ENCODE results near the gene ZNF296. TPM values are rescaled to one million over a fixed set of nuclear protein-coding genes. Genes with fewer than 3 reads are reported as not detected.

The ZNF296 gene
- total RNA-seq, 1 donor from 2014 or later: 2.3 TPM

DNA sequence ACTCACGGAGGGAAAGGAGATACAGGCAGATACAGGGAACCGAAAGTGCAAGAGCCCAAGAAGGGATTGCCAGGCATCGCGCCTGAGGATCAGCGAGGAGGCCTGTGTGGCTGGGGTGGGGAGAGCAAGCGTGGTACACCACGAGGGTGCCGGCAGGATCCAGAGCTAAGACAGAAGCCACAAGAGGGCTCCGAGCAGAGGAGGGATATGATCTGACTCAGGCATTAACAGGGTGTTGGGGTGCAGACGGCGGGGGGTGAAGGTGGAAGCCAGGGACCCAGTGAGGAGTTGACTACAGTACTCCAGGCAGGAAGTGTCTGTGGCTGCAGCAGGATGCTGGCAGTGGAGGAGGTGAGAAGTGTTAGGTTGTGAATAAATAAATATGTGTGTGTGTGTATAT, 11.3 kb upstream of the ZNF296 start:
- no peak for DNase-seq (ENCODE audit: low spot score)

DNA sequence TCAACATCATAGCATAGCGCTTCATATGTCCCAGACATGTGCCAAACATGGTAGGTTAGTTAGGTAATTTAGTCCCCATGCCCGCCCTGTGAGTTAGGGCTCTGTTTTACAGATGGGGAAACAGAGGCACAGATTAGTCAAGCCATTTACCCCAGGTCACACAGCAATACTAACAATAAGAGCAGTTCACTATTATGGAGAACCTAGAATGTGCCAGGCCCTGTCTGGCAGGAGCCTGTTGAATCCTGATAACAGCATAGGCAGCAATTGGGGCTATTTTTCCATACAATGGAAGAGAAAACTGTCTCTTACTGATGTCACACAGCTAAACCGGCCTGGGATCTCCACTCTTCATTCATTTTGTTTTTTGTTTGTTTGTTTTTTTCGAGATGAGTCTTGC, 10.2 kb upstream of the ZNF296 start:
- DNase-seq (ENCODE audit: low spot score): no peak

DNA sequence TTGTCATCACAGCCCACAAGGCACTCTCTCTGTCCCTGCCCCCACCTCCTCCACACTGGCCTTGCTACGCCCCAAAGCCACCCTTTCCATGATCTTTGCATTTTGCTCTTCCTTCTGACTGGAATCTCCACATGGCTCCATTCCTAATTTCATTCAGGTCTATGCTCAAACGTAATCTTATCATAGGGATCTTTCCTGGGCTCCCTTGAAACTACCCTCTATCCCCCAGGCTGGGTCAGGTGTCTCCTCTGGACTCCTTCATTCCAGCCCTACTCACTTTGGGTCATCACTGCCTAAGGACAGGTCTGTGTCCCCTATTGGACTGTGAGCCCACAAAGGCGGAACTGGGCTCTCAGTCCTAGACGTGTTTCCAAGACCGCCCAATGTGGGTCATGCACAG, 5.9 kb upstream of the ZNF296 start:
- no peak for DNase-seq (ENCODE audit: low spot score)

DNA sequence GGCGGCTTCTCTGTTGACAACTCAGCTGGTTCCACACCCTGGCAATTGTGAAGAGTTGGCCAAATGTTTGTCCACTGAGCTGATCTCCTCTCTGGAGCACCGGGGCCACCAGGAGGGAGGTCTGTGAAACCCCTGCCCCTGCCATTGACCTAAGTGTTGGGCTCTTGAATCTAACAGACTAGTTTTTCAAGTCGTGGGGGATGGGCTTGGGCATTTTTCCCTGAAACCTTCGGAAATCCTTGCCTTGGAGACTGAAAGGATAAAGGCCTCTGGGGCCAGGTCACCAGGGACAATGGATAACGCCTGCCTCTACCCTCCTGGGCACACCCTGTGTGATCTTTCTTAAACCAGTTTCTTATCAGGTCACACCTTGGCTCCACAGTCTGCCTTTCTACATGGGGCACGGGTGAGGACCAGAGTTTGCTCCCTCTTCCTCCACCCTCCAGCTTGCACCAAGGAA, 3.7 kb upstream of the ZNF296 start:
- DNase-seq (ENCODE audit: low spot score): no peak

DNA sequence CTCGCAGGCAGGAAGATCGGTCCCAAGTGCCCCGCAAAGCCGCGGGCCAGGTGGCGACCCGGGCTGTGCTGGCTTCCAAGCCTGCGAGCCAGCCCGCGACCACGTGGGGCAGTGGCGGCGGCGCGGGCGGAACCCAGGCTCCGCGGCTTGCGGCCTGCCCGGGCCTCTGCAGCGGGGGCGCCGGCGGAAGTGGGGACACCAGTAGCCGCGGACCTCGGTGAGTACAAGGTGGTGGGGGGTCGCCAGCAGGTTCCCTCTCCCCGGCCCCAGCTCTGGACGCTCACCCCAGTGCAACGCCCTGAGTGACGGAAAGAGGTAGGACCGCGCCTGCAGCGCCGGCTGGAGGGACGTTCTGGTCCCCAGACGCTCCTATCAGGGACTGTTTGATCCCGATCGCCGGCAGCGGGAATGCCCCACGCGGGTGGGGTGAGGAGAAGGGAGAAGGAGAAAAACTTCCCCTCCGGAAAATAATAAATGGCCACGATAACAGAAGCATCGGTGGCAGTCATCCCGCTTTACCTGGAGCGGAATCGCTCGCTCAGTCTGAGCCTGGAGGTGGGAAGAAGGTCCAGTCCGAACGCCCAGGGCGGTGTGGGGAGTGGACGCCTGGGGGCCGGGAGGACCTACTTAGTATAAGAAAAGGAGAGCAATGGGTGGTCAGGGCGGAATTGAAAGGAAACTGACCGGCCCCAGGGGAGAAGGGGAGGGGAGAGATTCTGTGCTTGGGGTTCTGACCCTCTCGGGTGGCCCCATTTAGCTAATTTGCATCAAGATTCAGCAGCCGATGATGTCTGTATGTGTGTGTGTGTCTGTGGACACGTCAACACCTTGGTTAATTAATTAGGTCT, 3.0 kb upstream of the ZNF296 start, which contains the start of gene GEMIN7:
Gene GEMIN7 (plus strand): TSS at position 198 of the 848 bp plus-strand sequence. CDS start 10,855 bp downstream, outside the sequence.
- DNase-seq (ENCODE audit: low spot score): peak; percentile 65

DNA sequence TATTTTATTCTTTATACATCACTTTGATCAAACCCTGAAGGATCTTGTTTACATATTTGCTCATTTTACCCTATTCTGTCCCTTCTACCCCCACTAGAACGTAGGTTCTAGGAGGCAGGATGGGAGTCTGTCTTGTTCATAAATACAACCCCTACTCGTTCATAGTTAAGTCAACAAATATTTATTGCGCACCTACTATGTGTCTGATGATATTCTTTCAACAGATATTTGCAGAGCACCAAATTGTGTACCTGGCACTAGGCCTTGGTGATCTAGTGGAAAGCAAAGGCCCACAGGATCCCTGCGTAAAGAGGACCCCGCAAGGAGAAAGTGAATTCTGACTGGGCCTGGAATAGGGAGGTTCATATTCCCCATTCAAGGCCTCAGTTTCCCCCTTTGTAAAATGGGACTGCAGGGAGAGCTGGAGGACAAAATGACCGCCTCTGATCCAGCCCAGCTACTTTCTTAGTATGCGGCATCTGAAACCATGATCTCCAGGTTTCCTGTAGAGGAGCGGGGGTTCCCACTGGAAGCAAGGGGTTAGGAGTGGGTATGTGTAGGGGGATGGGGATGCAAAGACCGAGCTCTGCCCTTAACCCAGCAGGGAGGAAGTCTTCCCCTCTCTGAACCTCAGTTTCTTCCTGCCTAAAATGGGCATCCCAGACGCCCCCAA, 2.2 kb upstream of the ZNF296 start:
- DNase-seq (ENCODE audit: low spot score): no peak

DNA sequence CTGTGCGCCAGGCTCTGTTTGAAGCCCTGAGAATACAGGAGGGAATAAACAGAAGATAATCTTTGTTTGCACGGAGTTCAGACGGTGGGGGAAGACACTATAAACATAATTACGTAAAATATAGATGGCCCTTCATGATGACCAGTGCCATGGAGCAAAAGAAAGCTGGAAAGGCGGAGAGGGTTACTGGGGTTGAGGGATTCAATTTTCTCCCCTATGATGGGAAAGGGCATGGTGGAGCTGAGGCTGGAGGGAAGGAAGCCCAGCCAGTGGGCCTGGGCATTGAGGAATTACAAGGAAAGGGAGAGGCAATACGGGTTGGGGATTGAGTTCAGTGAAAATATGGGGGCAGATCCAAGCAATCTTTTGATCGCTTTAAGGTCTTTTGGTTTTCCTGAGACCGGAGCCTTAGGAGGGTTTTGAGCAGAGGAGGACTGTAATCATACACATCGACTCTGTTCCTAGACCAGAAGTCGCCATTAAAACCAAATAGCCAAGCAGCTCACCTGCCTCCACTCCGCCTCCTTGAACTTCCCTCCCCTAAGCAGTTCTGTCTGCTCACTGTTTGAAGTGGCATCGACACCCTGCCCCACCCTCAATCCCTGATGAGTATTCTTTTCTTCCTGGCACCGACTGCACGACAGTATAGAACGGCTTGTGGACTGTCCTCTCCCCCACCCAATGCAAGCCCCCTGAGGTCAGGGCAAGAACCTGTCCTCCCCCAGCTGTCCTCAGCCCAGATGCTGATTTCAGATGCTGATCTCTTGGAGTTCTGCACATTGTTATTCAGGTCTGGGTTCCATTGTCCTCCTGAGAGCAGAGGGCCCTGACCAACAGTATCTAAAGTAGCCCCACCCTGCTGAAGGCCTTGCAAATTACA, 813 bp upstream of the ZNF296 start:
- no peak for DNase-seq (ENCODE audit: low spot score)

DNA sequence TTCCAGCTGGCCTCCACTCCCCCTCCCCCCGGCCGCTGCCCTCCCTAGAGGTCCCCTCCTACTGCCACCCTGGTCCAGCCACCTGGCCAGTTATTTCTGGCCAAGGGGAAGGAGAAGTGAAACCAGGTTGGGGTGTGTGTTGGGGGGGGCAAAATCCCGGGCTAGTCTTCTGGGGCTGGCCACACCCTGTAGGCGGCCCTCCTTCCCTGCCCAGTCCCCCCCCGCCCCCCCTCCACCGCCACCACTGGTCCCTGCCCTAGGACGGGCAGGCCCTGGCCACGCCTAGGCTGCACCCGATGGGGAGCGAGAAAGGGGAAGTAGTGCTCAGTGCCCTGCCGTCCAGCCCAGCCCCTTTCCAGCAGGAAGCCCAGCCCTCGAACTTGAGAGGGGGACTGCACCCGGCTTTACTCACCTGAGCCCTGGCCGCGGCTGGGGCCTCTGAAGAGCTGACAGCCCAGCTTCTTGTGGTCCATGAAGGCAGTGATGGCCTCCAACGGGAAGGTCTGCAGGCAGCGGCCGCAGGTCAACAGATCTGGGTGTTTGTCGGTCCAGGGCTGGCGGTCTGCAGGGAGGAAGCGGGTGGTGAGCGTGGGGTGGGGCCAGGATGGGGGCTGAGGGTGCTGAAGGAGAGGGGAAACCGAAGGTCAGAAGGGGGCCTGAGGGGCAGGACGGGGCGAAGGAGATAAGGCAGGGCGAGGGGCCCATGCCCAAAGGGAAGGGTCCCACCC, 813 bp downstream of the ZNF296 start:
- DNase-seq (ENCODE audit: low spot score): peak; percentile 70

DNA sequence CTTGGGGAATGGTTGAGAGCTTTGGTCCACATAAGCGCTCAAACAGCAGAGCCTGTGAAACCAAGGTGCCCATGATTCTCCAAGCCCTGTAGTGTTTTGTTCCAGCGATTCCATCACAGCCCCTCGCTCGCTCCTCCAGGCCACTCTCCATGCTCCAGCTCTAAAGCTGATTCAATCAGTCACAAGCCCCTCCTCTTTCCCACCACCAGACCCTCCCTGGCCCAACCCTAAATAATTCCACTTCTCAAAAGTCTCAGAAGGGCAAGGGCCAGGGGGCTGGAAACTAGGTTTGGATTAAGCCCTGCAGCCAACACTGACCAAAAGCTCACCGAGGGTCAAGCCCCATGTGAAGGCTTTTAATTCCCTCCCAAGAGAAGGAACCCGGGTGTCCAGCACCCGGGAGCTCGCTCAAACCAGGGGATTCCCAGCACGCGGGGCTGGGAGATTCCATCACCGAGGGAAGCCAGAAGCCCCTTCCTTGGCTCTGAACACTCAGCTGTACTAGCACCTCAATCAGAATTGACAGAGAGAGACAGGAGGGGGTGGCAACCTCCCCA, 1.5 kb downstream of the ZNF296 start:
- no peak for DNase-seq (ENCODE audit: low spot score)

DNA sequence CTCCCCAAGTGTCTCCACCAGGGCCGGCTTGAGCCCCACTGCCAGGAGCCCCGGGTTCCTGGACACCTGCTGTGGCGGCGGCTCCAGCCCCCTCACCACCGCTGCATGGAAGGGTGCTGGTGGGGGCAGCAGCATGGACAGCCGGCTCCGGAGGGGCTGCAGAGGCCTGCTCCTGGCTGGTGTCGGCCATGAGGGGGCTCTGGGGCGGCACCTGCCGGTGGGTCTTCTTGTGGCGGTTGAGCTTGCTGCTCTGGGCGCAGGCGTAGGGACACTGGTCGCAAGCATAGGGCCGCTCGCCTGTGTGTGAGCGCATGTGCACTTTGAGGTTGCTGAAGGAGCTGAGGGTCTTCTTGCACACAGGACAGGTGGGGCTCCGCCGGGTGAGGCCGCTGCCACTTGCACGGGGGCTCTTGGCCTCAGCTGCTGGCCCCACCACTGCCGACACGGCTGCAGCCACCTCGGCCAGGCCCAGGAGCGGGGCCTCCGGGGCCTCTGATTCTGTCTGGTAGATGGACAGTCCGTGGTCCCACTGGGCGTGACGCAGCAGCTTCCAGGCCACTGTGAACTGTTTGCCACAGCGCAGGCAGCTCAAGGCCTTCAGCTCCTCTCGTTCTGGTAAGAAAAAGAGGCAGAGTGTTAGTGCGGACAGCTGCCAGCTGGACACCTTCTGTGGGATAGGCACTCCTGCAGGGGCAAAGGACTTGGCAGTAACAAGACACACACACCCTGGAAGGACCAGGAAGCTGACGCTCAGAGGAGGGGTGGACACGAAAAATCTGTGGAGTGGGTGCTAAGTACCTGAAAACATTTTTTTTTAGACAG, 4.1 kb downstream of the ZNF296 start:
- no peak for DNase-seq (ENCODE audit: low spot score)

DNA sequence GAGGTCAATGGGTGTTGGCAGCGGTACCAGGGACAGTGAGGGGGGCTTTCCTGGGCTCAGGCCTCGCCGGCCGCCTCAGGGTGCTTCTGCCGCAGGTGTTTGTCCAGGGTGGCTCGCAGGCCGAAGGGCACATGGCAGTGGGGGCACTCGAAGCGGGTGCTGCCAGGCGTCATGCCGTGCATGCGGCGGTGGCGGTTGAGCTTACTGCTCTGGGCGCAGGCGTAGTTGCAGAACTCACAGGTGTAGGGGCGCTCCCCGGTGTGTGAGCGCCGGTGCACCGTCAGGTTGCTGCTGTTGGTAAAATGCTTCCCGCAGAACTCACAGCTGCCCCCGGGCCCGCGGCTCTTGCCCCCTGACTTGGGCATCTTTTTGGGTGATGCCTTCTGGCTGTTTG, 4.7 kb downstream of the ZNF296 start:
- no peak for DNase-seq (ENCODE audit: low spot score)

DNA sequence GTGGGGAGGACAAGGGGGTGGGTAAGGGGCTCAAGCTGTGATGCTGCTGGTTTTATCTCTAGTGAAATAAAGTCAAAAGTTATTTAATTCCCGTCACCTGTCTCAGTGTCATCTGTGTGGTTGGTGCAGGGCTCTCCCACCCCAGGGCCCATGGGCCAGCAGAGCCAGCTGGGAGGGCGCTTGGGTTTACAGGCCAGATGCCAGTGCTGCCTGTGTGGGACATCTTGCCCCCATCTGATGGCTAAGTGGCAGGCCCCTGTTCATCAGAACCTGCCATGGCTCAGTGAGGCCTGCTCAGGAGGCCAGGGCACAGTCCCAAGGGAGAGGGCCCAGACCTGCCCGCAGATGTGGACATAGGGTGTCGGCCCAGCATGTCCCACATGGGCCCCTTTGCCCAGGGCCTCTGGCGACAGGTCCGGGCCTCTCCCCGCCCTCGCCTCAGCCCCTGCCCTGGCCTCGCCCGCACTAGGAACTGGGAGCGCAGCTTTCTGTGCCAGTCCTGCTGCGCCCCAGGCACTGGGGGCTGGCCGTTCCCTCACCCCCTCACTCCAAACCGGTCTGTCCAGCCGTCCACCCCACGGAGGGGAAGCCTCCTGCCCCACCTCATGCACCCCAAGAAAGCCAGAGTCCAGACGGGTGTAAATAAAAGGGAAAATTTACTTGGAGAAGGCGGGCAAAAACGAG, 5.3 kb downstream of the ZNF296 start:
- DNase-seq (ENCODE audit: low spot score): no peak

DNA sequence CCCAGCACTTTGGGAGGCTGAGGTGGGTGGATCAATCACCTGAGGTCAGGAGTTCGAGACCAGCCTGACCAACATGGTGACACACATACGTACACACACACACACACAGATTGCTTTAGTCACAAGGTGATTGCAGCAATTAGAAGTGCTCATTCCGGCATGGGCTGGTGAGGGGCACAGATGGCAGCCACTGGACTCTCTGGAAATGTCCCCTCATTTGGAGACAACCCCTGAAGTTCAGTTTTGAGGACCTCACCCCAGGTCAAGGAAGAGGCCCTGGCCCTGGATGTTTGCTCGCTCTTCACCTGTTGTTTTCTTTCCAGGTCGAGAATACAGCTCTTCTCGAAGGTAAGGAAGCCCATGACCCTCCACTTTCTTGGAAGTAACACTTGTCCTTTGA, 6.1 kb downstream of the ZNF296 start:
- DNase-seq (ENCODE audit: low spot score): no peak

DNA sequence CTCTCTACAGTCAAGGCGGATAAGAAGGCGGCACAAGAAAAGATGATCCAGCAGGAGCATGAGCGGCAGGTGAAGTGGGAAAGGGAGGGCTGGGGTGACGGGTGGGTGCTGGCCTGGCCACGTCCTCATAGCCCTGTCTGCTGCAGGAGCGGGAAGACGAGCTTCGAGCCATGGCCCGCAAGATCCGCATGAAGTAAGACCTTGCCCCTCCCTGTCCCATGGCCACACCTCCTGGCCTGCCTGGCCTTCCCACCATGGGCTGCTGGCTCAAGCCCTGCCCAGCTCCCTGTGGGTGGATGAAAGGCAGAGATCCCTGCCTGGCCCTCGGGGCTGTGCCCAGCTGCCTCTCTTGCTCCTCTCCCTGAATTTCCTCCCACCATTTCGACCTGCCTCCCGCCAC, 7.2 kb downstream of the ZNF296 start:
- no peak for DNase-seq (ENCODE audit: low spot score)

DNA sequence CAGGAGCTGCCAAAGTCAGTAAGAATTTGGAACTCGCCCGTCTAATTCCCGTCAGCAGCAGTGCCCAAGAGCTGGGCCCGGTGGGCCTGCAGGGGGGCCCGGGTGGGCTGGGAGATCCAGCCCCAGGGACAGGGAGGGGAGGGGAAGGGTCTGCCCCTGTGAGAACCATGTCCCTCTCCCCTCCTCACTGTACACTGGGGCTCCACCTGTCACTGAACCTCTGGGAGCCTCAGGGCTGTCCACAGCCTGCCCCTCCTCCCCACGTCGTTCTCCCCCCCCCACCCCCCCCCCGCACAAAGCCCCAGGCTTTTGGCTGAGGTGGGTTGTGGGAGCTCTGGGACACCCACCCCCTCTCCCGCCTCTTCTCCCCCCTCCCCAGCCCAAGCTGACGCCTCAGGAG, 8.2 kb downstream of the ZNF296 start:
- no peak for DNase-seq (ENCODE audit: low spot score)

DNA sequence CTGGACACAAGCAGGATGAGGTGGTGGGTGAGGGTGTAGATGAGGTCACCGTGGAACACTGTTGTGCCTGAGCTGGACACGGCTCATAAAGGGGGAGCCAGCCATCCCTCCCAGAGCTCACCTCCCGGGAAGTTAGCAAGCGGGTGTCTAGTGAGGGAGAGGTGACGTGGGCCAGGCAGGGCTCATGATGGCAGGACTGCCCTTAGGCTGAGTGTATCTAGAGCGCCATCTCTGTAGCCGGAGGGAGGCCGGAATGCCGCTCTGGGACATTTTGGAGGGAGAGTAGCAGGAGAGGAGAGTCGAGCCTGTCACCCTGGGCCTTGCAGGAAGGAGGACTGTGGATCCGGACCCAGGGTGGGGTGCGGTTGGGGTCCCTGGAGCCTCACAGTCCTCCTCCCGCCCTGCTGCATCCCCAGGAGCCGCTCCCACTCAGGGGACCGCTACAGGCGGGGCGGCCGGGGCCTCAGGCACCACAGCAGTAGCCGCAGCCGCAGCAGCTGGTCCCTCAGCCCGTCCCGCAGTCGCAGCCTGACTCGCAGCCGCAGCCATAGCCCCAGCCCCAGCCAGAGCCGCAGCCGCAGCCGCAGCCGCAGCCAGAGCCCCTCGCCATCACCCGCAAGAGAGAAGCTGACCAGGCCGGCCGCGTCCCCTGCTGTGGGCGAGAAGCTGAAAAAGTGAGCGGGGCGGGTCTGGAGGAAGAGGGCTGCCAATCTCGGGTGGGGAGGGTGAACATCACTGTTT, 9.2 kb downstream of the ZNF296 start:
- DNase-seq (ENCODE audit: low spot score): no peak

DNA sequence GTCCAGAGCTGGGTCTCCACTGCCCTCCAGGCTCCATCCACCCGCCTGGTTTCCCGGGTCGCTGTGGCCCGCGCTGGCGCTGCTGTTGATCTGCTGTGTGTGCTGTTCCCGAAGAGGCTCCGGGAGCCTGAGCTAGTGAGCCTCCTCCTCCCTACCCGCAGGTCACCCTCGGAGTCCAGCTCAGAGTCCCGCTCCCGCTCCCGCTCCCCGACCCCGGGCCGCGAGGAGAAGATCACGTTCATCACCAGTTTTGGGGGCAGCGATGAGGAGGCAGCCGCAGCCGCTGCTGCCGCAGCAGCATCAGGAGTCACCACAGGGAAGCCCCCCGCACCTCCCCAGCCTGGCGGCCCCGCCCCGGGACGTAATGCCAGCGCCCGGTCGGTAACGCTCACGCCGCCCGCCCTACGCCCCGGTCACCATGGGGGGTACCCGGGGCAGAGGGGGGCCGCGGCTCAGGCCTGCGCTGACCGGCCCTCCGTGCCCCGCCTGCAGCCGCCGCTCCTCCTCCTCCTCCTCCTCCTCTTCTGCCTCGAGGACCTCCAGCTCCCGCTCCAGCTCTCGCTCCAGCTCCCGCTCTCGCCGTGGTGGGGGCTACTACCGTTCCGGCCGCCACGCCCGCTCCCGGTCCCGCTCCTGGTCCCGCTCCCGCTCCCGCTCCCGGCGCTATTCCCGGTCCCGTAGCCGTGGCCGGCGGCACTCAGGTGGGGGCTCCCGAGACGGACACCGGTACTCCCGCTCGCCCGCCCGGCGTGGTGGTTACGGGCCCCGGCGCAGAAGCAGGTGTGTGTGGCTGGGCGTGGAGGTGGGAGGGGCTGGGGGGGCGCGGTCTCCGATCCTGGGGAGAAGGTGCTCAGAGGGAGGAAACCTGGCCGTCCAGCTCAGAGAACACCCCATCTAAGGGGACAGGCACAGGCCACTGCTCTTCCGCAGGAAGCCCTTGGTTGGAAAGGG, 12.2 kb downstream of the ZNF296 start:
- no peak for DNase-seq (ENCODE audit: low spot score)

DNA sequence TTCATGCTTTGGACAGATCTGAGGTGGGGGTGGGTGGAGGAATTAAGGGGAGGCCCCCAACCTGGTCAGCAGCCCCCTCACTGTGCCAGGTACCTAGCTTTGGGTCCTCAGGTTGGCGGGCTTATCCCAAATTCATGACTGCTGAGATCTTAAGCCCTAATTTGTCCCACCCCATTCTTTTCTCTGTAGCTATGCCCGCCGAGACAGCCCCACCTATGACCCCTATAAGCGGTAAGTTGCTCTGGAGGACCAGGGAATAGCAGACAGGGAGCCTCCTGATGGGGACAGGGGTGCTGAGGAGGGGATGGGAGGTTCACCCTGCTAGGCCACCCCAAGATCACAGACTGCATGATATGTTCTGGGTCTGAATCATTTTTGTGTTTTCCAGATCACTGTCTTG, 14.3 kb downstream of the ZNF296 start:
- DNase-seq (ENCODE audit: low spot score): no peak
